Body of pancreas (tissue), 4 donors: ENCODE measurements around the gene EGFLAM. TPM values are rescaled to one million over a fixed set of nuclear protein-coding genes. Genes with fewer than 3 reads are reported as not detected.

Source experiments
- ATAC-seq: fragments of 150-250 bp; one replicate; pipeline ENCODE4 v1.9.1; 2016
- DNase-seq, 4 donors: peaks; one replicate each; pipeline ENCODE4 v3.0.0-alpha.2; 2019
- H3K27ac ChIP-seq, 4 donors: fragments of 200-600 bp; sonication (generic); 1 replicate in 3 of 4; 2 replicates in 1 of 4; pipeline versions ENCODE4 v1.5.1 to v1.6.1; 2016 to 2019; ENCODE audit warnings: mild to moderate bottlenecking in 1 of 4, mixed read lengths in 1 of 4, moderate library complexity in 1 of 4
- H3K27me3 ChIP-seq, 2 donors: fragments of 200-600 bp; sonication (generic); one replicate each; pipeline ENCODE4 v1.6.0; 2016; ENCODE audit warnings: mild to moderate bottlenecking in 1 of 2
- H3K36me3 ChIP-seq, 2 donors: fragments of 200-600 bp; sonication (generic); replicated peaks in 1 of 2; 2 replicates each; pipeline ENCODE4 v1.5.1; 2016; ENCODE audit warnings: low read depth in 2 of 2; ENCODE audit not compliant: insufficient read depth in 1 of 2
- H3K4me1 ChIP-seq: fragments of 200-600 bp; sonication (generic); one replicate; pipeline ENCODE4 v1.6.0; 2016
- H3K4me3 ChIP-seq, 2 donors: fragments of 200-600 bp; sonication (generic); 1 replicate in 1 of 2; 2 replicates in 1 of 2; pipeline ENCODE4 v1.5.1; 2016 to 2019
- H3K9me3 ChIP-seq, 3 donors: fragments of 200-600 bp; sonication (generic); 1 replicate in 2 of 3; 2 replicates in 1 of 3; pipeline ENCODE4 v1.5.1; 2016
- POLR2A ChIP-seq, 3 donors: fragments of 450-650 bp; IDR thresholded peaks; one replicate each; pipeline ENCODE4 v1.6.1; 2016; ENCODE audit warnings: antibody characterized with exemption in 3 of 3, mild to moderate bottlenecking in 2 of 3
- WGBS, 2 donors: methylation state at CpG; one replicate each; pipeline ENCODE4 v1.1.5; 2017; 5-methylcytosine and 5-hydroxymethylcytosine counted together
- intact Hi-C: fragments of 100-400 bp; cut with DNase I; formaldehyde crosslinking; loops from one replicate; pipeline ENCODE4 v1.15.1; 2023
- total RNA-seq, 2 donors: library from RNA; depleted of rRNA; stranded (reverse); fragments of >200 nt; gene quantifications; one replicate each; pipeline ENCODE4 v1.1.0, GENCODE V29; 2016
- TF ChIP-seq, protein P1 (sequence below), 7 experiments: fragments of 450-650 bp in 4 of 7; fragments of 200-600 bp in 3 of 7; sonication (generic) in 3 of 7; IDR thresholded peaks; one replicate each; pipeline ENCODE4 v1.5.1; 2016 to 2019; ENCODE audit warnings: antibody characterized with exemption in 7 of 7

The EGFLAM gene
- total RNA-seq, 2 donors from 2014 or later, result 0.26 to 4.6 TPM

- no peak for DNase-seq
- Histone ChIP-seq H3K4me1 (peaks cover 22% of the 10 kb centered on the region), H3K36me3 (no peaks in the 10 kb centered on the region), H3K9me3 (no peaks in the 10 kb centered on the region), H3K27ac (no peak overlapping the region), H3K27me3 (peaks cover 0 to 21% of the 10 kb centered on the region in 2 donors), H3K4me3 (no peak overlapping the region)
- 11 to 15% methylated on average over 13 of the region's 13 CpGs for WGBS, 2 donors
- ATAC-seq, result no peak
- no peak for TF ChIP-seq POLR2A (IDR thresholded peaks at IDR 0.05)
- TF ChIP-seq, protein P1, sequence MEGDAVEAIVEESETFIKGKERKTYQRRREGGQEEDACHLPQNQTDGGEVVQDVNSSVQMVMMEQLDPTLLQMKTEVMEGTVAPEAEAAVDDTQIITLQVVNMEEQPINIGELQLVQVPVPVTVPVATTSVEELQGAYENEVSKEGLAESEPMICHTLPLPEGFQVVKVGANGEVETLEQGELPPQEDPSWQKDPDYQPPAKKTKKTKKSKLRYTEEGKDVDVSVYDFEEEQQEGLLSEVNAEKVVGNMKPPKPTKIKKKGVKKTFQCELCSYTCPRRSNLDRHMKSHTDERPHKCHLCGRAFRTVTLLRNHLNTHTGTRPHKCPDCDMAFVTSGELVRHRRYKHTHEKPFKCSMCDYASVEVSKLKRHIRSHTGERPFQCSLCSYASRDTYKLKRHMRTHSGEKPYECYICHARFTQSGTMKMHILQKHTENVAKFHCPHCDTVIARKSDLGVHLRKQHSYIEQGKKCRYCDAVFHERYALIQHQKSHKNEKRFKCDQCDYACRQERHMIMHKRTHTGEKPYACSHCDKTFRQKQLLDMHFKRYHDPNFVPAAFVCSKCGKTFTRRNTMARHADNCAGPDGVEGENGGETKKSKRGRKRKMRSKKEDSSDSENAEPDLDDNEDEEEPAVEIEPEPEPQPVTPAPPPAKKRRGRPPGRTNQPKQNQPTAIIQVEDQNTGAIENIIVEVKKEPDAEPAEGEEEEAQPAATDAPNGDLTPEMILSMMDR (IDR thresholded peaks at IDR 0.05), result no peak
- intact Hi-C loops, result no loop called here
Observed at GRCh38 chr5:38259062-38259808, 876 bp downstream of the EGFLAM start.

DNA sequence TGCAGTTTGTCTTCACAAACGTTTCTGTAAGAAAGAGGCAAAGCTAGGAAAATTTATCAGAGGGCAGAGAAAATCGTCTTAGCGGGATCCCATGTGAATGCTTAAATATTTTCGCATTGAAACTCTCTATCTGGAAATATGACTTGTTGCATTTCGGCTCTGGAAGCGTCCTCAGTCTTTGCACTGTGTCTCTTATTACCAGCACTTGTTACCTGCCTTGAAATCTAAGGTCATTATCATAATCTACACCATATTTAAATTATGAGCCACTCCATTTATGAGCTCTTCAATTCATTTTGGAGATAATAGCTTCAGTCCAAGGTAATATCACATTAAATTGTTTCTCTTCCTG is 1.4 kb downstream of the EGFLAM start:
- Histone ChIP-seq H3K36me3 (no peaks in the 10 kb centered on the region), H3K27ac (no peak overlapping the region), H3K4me1 (peaks cover 22% of the 10 kb centered on the region), H3K9me3 (no peaks in the 10 kb centered on the region), H3K27me3 (peaks cover 0 to 21% of the 10 kb centered on the region in 2 donors), H3K4me3 (no peak overlapping the region)
- intact Hi-C loops, result no loop called here
- WGBS, 2 donors, result 58 to 64% methylated on average over 6 of the region's 6 CpGs
- no peak for DNase-seq
- ATAC-seq, result no peak
- TF ChIP-seq, protein P1 (IDR thresholded peaks at IDR 0.05), result no peak
- TF ChIP-seq POLR2A (IDR thresholded peaks at IDR 0.05), result no peak

- Histone ChIP-seq H3K4me3 (no peak overlapping the region), H3K36me3 (no peaks in the 10 kb centered on the region), H3K9me3 (no peaks in the 10 kb centered on the region), H3K27ac (no peak overlapping the region), H3K27me3 (no peaks in the 10 kb centered on the region), H3K4me1 (peaks cover 3% of the 10 kb centered on the region)
- WGBS, 2 donors, result 17 to 18% methylated on average over 6 of the region's 6 CpGs
- DNase-seq (no peak), ATAC-seq (no peak)
- no peak for TF ChIP-seq POLR2A (IDR thresholded peaks at IDR 0.05)
- TF ChIP-seq, protein P1 (IDR thresholded peaks at IDR 0.05), result no peak
- intact Hi-C loops, result no loop called here
Observed at GRCh38 chr5:38263983-38264382, 5.6 kb downstream of the EGFLAM start.

GRCh38 chr5:38265546-38266179 is 7.3 kb downstream of the EGFLAM start:
- Histone ChIP-seq H3K36me3 (no peaks in the 10 kb centered on the region), H3K27me3 (no peaks in the 10 kb centered on the region), H3K4me1 (no peaks in the 10 kb centered on the region), H3K9me3 (no peaks in the 10 kb centered on the region), H3K27ac (no peak overlapping the region), H3K4me3 (no peak overlapping the region)
- peak; percentile 63 for ATAC-seq
- peak; percentile 63 to 72 (median 66) for DNase-seq
- intact Hi-C loops, result no loop called here
- 18 to 19% methylated on average over 13 of the region's 13 CpGs for WGBS, 2 donors
- TF ChIP-seq, protein P1 (IDR thresholded peaks at IDR 0.05), result peak; percentile 47 to 82 (median 62)
- no peak for TF ChIP-seq POLR2A (IDR thresholded peaks at IDR 0.05)
